Mesenchymal stem cell (in vitro differentiated cells and primary cell): ENCODE data around the gene EPC1.

ENCODE experiments used
- DNase-seq: peaks from one replicate; pipeline ENCODE4 v3.0.0-alpha.2; 2013
- H2AFZ ChIP-seq: one replicate; pipeline ENCODE4 v1.6.1; 2013; ENCODE audit warnings: low read depth, mild to moderate bottlenecking, control low read depth, inconsistent platforms, low read length, moderate library complexity
- H2AK5ac ChIP-seq: 2 replicates; pipeline ENCODE4 v1.6.1; 2013; ENCODE audit warnings: low read length, moderate library complexity, mild to moderate bottlenecking, inconsistent platforms; ENCODE audit not compliant: severe bottlenecking
- H2BK120ac ChIP-seq: one replicate; pipeline ENCODE4 v1.6.1; 2013; ENCODE audit warnings: low read depth, mild to moderate bottlenecking, inconsistent platforms, low read length, moderate library complexity
- H2BK12ac ChIP-seq, 2 experiments: one replicate each; pipeline ENCODE4 v1.6.1; 2013; ENCODE audit warnings: inconsistent platforms in 2 of 2, low read length in 2 of 2, mild to moderate bottlenecking in 2 of 2, moderate library complexity in 2 of 2, control low read depth in 1 of 2
- H2BK15ac ChIP-seq: one replicate; pipeline ENCODE4 v1.6.1; 2013; ENCODE audit warnings: mild to moderate bottlenecking, low read depth, inconsistent platforms; ENCODE audit not compliant: poor library complexity, severe bottlenecking
- H2BK5ac ChIP-seq: 2 replicates; pipeline ENCODE4 v1.6.1; 2013; ENCODE audit warnings: low read depth, mild to moderate bottlenecking, low read length, control low read depth, inconsistent platforms; ENCODE audit not compliant: poor library complexity, severe bottlenecking
- H3K14ac ChIP-seq, 2 experiments: one replicate each; pipeline ENCODE4 v1.6.1; 2013; ENCODE audit warnings: inconsistent platforms in 2 of 2, low read length in 2 of 2, control low read depth in 1 of 2, mild to moderate bottlenecking in 1 of 2, moderate library complexity in 1 of 2
- H3K18ac ChIP-seq, 2 experiments: one replicate each; pipeline ENCODE4 v1.6.1; 2013; ENCODE audit warnings: inconsistent platforms in 2 of 2, low read length in 2 of 2, control low read depth in 1 of 2, low read depth in 1 of 2, mild to moderate bottlenecking in 1 of 2
- H3K23ac ChIP-seq, 2 experiments: one replicate each; pipeline ENCODE4 v1.6.1; 2013; ENCODE audit warnings: inconsistent platforms in 2 of 2, low read length in 2 of 2, mild to moderate bottlenecking in 2 of 2, moderate library complexity in 2 of 2, control low read depth in 1 of 2
- H3K27ac ChIP-seq: 2 replicates; pipeline ENCODE4 v1.5.1; 2013; ENCODE audit warnings: mild to moderate bottlenecking, moderate library complexity, low read length, control low read depth, inconsistent platforms; ENCODE audit not compliant: poor library complexity, severe bottlenecking
- H3K27me3 ChIP-seq, 2 experiments: 2 replicates each; pipeline versions ENCODE4 v1.6.1 to v1.7.0; 2013; ENCODE audit warnings: low read length in 2 of 2, mild to moderate bottlenecking in 2 of 2, moderate library complexity in 2 of 2, control low read depth in 1 of 2, inconsistent platforms in 1 of 2; ENCODE audit not compliant: control insufficient read depth in 1 of 2, insufficient read depth in 1 of 2
- H3K36me3 ChIP-seq, 2 experiments: 2 replicates each; pipeline versions ENCODE4 v1.6.1 to v1.7.0; 2013; ENCODE audit warnings: low read length in 2 of 2, control low read depth in 1 of 2, inconsistent platforms in 1 of 2, low read depth in 1 of 2, mild to moderate bottlenecking in 1 of 2; ENCODE audit not compliant: insufficient read depth in 2 of 2, control insufficient read depth in 1 of 2
- H3K4ac ChIP-seq, 2 experiments: one replicate each; pipeline ENCODE4 v1.6.1; 2013; ENCODE audit warnings: inconsistent platforms in 2 of 2, low read length in 2 of 2, mild to moderate bottlenecking in 2 of 2, moderate library complexity in 2 of 2, control low read depth in 1 of 2, low read depth in 1 of 2
- H3K4me1 ChIP-seq: 2 replicates; pipeline ENCODE4 v1.6.1; 2013; ENCODE audit warnings: low read depth, low read length, control low read depth; ENCODE audit not compliant: control insufficient read depth, insufficient read depth
- H3K4me2 ChIP-seq: 2 replicates; pipeline ENCODE4 v1.6.1; 2013; ENCODE audit warnings: low read length, mild to moderate bottlenecking, inconsistent platforms; ENCODE audit not compliant: poor library complexity, severe bottlenecking
- H3K4me3 ChIP-seq, 2 experiments: 2 replicates each; pipeline versions ENCODE4 v1.5.1 to v1.7.0; 2013; ENCODE audit warnings: low read length in 2 of 2, mild to moderate bottlenecking in 2 of 2, control low read depth in 1 of 2, low read depth in 1 of 2; ENCODE audit not compliant: insufficient read depth in 1 of 2
- H3K79me1 ChIP-seq: replicated peaks from 2 replicates; pipeline ENCODE4 v1.6.1; 2013; ENCODE audit warnings: mild to moderate bottlenecking, control low read depth, low read length, inconsistent platforms; ENCODE audit not compliant: poor library complexity, severe bottlenecking
- H3K9ac ChIP-seq: 2 replicates; pipeline ENCODE4 v1.7.0; 2013; ENCODE audit warnings: mild to moderate bottlenecking, low read length, moderate library complexity
- H3K9me3 ChIP-seq: 2 replicates; pipeline ENCODE4 v1.7.0; 2013; ENCODE audit warnings: mild to moderate bottlenecking, low read length; ENCODE audit not compliant: control insufficient read depth
- H4K8ac ChIP-seq: one replicate; pipeline ENCODE4 v1.6.1; 2013; ENCODE audit warnings: inconsistent platforms, mild to moderate bottlenecking, low read length, moderate library complexity
- H4K91ac ChIP-seq: one replicate; pipeline ENCODE4 v1.6.1; 2013; ENCODE audit warnings: mild to moderate bottlenecking, low read length, inconsistent platforms
- WGBS: methylation state at CpG from one replicate; pipeline ENCODE4 v1.1.7; 2013; ENCODE audit warnings: mixed read lengths; 5-methylcytosine and 5-hydroxymethylcytosine counted together

The EPC1 gene

DNA sequence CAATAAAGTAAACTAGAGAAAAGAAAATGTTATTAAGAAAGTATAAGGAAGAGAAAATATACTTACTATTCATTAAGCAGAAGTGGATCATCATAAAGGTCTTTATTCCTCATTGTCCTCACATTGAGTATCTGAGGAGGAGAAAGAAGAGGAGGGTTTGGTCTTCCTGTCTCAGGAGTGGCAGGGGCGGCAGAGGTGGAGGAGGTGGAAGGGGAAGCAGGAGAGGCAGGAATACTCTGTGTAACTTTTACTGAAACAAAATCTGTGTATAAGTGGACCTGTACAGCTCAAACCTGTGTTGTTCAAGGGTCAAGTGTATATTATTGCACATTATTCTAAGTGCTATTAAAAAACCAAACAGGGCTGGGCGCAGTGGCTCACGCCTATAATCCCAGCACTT lies 34.2 kb upstream of the EPC1 start:
- H4K8ac ChIP-seq: no peak overlapping the region
- H3K9ac ChIP-seq: no peak overlapping the region
- H3K4me2 ChIP-seq: no peak overlapping the region
- no peaks in the 10 kb centered on the region for H3K36me3 ChIP-seq
- no peak overlapping the region for H3K27ac ChIP-seq
- no peak overlapping the region for H2BK15ac ChIP-seq
- no peak overlapping the region for H4K91ac ChIP-seq
- H3K14ac ChIP-seq: no peak overlapping the region
- no peak overlapping the region for H3K4me3 ChIP-seq
- H2BK120ac ChIP-seq: no peak overlapping the region
- H3K79me1 ChIP-seq: no peaks in the 10 kb centered on the region
- no peak for DNase-seq
- no peak overlapping the region for H3K23ac ChIP-seq
- H3K27me3 ChIP-seq: no peaks in the 10 kb centered on the region
- H3K18ac ChIP-seq: no peak overlapping the region
- H3K4me1 ChIP-seq: peaks cover 2% of the 10 kb centered on the region
- no peak overlapping the region for H2BK5ac ChIP-seq
- no peak overlapping the region for H2BK12ac ChIP-seq
- no peak overlapping the region for H2AK5ac ChIP-seq
- H3K9me3 ChIP-seq: no peaks in the 10 kb centered on the region
- H2AFZ ChIP-seq: no peak overlapping the region
- no peak overlapping the region for H3K4ac ChIP-seq
- 93% methylated on average over 1 of the region's 3 CpGs for WGBS

DNA sequence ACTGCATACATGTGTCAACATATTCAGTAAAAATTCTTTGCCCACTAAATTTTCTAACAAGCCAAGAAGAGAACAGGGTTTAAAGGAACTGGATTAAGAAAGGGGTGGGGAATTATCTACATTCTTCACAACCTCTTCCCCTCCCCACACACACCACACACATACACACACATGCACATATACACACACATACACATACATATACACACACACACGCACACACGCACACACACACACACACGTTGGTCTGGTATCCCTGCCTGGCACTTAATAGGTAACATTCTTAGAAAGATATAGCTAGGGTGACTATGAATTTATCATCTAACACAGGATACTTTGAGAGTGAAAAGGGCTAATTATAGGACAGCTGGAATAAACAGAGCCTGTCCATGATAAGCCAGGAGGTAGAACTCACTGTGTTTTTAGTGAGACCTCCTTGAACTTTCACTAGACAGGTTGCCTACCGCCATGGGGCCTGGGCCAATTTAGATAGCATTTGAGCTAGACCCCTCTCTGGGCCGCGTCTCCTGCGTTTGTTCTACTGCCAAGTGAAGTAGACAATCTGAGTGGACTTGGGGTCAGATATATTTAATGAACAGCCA lies 33.1 kb upstream of the EPC1 start:
- Histone ChIP-seq H4K91ac (no peak overlapping the region), H3K27ac (peak overlapping the region; percentile 79), H3K79me1 (no peaks in the 10 kb centered on the region), H3K23ac (no peak overlapping the region), H2BK5ac (no peak overlapping the region), H3K36me3 (no peaks in the 10 kb centered on the region), H2BK12ac (peak overlapping the region in 1 of 2 experiments; percentile 69), H2AK5ac (no peak overlapping the region), H2AFZ (no peak overlapping the region), H3K4me3 (peak overlapping the region in 1 of 2 experiments; percentile 88), H2BK15ac (no peak overlapping the region), H3K4me1 (peaks cover 2% of the 10 kb centered on the region), H2BK120ac (no peak overlapping the region), H3K4ac (peak overlapping the region in 1 of 2 experiments; percentile 57), H3K4me2 (no peak overlapping the region), H3K18ac (no peak overlapping the region), H4K8ac (peak overlapping the region; percentile 96), H3K9me3 (no peaks in the 10 kb centered on the region), H3K27me3 (no peaks in the 10 kb centered on the region), H3K14ac (no peak overlapping the region), H3K9ac (peak overlapping the region; percentile 95)
- 100% methylated on average over 1 of the region's 7 CpGs for WGBS
- no peak for DNase-seq

DNA sequence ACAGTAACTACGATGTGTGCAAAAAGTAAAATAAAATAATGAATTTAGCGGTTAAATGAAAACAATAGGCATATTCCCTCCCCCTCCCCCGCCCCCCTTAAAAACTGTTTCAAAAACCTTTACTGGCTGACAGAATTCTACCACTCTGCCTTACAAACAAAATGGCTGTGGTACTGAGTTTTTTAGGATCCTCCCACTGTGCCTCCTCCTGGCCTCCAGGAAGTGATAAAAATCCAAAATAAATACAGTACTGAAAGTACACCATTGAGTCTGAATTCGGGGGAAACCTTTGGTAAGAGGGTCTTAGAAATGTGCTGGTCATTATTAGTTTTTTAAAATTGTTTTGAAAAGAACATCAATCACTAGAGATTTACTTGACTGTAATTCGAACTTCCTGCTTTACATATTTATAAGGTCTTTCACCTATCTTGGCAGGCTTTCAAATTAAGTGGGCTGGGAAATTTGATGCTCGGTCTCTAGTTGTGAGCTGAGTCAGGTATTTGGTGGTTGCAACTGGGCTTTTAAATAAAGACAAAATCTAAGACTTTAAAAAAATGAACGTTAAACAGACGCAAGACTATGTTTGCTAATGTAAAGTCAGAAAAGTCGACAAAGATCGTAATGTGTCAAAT lies 32.5 kb upstream of the EPC1 start:
- Histone ChIP-seq H3K9me3 (no peaks in the 10 kb centered on the region), H2BK15ac (no peak overlapping the region), H3K4me2 (peak overlapping the region; percentile 59), H2BK12ac (no peak overlapping the region), H4K8ac (no peak overlapping the region), H3K4ac (no peak overlapping the region), H3K18ac (no peak overlapping the region), H3K27me3 (no peaks in the 10 kb centered on the region), H2BK5ac (no peak overlapping the region), H2BK120ac (no peak overlapping the region), H3K4me1 (peaks cover 2% of the 10 kb centered on the region), H2AFZ (no peak overlapping the region), H3K14ac (no peak overlapping the region), H3K36me3 (no peaks in the 10 kb centered on the region), H3K4me3 (peak overlapping the region in 1 of 2 experiments; percentile 88), H3K27ac (peak overlapping the region; percentile 93), H3K9ac (peak overlapping the region; percentile 95), H3K23ac (no peak overlapping the region), H4K91ac (no peak overlapping the region), H3K79me1 (no peaks in the 10 kb centered on the region), H2AK5ac (no peak overlapping the region)
- 6% methylated on average over 3 of the region's 10 CpGs for WGBS
- DNase-seq: peak; percentile 51

DNA sequence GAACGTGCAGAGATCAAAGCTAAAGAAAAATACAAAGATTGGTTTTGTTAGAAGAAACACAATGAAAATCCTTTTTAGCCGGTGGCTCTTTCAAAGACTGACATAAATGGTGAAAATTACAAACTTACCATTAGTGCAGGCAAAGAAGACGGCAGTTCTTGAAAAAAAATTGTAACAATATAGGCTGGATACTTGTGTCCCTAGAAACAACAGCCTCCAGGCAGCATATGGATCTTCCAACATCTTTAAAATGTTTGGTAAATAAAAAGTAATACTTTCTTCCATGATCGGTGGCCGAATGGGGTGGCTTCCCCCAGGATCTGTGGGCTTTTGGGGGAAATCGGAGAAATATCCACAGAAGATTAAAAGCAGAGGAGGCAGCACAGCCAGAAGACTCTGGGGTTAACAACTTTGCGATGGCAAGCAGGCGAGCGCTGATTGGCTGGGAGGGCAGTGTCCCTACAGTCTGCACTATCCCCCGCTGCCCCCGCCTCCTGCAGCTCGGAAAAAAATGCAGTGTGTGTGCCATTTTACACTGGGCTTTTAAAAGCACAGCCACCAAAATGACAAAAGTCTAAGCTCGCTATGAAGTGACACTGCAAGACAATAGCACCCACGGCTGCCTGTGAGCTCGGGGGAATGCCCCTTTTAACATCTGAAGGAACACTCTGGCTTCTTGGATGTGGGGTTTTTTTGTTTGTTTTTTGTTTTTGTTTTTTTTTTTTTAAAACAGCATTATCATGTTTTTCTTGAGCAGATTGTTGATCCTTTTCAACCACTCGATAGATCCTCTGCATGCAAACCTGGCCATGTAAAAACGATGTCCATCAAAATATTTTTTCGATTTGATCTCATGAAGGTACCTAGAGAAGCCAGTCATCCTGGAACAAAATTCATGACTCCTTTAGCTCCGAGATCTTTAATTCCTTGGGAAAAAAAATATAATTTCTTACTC lies 31.7 kb upstream of the EPC1 start:
- Histone ChIP-seq H4K91ac (no peak overlapping the region), H2BK120ac (no peak overlapping the region), H3K27ac (peak overlapping the region; percentile 93), H2AK5ac (no peak overlapping the region), H2AFZ (peak overlapping the region; percentile 63), H2BK5ac (peak overlapping the region; percentile 82), H4K8ac (no peak overlapping the region), H3K9ac (peak overlapping the region; percentile 95), H2BK12ac (no peak overlapping the region), H3K14ac (no peak overlapping the region), H3K23ac (no peak overlapping the region), H3K36me3 (no peaks in the 10 kb centered on the region), H3K4ac (peak overlapping the region in 1 of 2 experiments; percentile 98), H3K4me3 (peak overlapping the region; percentile 52 to 88), H2BK15ac (no peak overlapping the region), H3K4me1 (peaks cover 2% of the 10 kb centered on the region), H3K9me3 (no peaks in the 10 kb centered on the region), H3K4me2 (peak overlapping the region; percentile 99), H3K27me3 (no peaks in the 10 kb centered on the region), H3K79me1 (no peaks in the 10 kb centered on the region), H3K18ac (peak overlapping the region; percentile 48 to 98)
- peak; percentile 93 for DNase-seq
- WGBS: 0% methylated on average over 15 of the region's 19 CpGs
